H1 (cell line): Measurements from ENCODE around the gene KHDRBS1. TPM values are rescaled to one million over a fixed set of nuclear protein-coding genes. Genes with fewer than 3 reads are reported as not detected.

Experiments
- ATF3 ChIP-seq: IDR thresholded peaks from 2 replicates; pipeline ENCODE4 v1.6.1; 2011; ENCODE audit warnings: low read depth, mild to moderate bottlenecking, low read length; ENCODE audit not compliant: insufficient read depth
- POLR2A ChIP-seq, 2 experiments: IDR thresholded peaks; 1 replicate in 1 of 2; 2 replicates in 1 of 2; pipeline ENCODE4 v1.6.1; 2011; ENCODE audit warnings: low read depth in 2 of 2, low read length in 2 of 2, mild to moderate bottlenecking in 2 of 2; ENCODE audit errors: control extremely low read depth in 1 of 2
- polyA plus RNA-seq, 7 experiments: library from polyadenylated mRNA; depleted of rRNA in 3 of 7; stranded (reverse) in 5 of 7; unstranded in 2 of 7; fragments of >200 nt in 5 of 7; fragments of 200-250 nt in 2 of 7; gene quantifications; 1 replicate in 5 of 7; 2 replicates in 1 of 7; 4 replicates in 1 of 7; pipeline versions ENCODE4 v1.2.1 to v1.2.3, GENCODE V29; 2011 to 2013; ENCODE audit warnings: missing spikeins in 2 of 7, mixed read lengths in 2 of 7
- total RNA-seq: library from RNA; stranded (reverse); fragmentation: NEBNext Ultra II Directional; extraction: Animal tissue kit (Norgen Biotek cat#: 25700); gene quantifications from 2 replicates; pipeline ENCODE4 v1.2.1, GENCODE V29; 2021

The KHDRBS1 gene
- total and polyA plus RNA-seq, 2 of the 8 experiments (the other 6 are each of a cell fraction or from before 2014, with no cell fraction given) = 53.8 to 284 TPM

GRCh38 chr1:31984419-31985347, 29.0 kb upstream of the KHDRBS1 start (continued):
- TF ChIP-seq ATF3 (no peak), POLR2A (IDR thresholded peaks at IDR 0.05; ENCODE audit: control extremely low read depth in 1 of 2, low read depth in 2 of 2, low read length in 2 of 2) (no peak)
